ENCODE measurements around the gene PLIN5. TPM values are rescaled to one million over a fixed set of nuclear protein-coding genes. Genes with fewer than 3 reads are reported as not detected.

Gene PLIN5
- total RNA-seq, 1 experiment from 2014 or later: 3.9 TPM

DNA sequence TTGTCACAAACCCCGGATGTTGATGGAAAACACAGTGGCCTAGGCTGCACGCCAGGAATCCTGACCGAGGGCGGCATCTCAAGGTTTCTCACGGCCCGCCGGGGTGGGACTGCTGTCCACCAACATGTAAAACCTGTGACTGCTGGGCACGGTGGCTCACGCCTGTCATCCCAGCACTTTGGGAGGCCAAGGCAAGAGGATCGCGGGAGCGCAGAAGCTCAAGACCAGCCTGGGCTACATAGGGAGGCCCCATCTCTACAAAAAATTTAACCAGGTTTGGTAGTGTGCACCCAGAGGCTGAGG lies 27.9 kb downstream of the PLIN5 start:
- Histone ChIP-seq H3K14ac (ENCODE audit: insufficient read depth, low read length) (no peak overlapping the region; the same call in 1 of the 2 replicates), H2BK120ac (ENCODE audit: low read depth, low read length, poor library complexity, severe bottlenecking) (no peak overlapping the region), H4K5ac (ENCODE audit: insufficient read length, low read depth, low read length) (no peak overlapping the region), H2AFZ (ENCODE audit: low read length) (no peak overlapping the region), H3K27ac (ENCODE audit: insufficient read length, low read depth, low read length) (no peak overlapping the region), H2BK20ac (ENCODE audit: low read depth, low read length, poor library complexity, severe bottlenecking) (no peak overlapping the region), H3K4me1 (ENCODE audit: insufficient read depth, low read length) (no peaks in the 10 kb centered on the region), H3K4me2 (ENCODE audit: insufficient read depth, insufficient read length, low read length) (no peak overlapping the region), H3K9ac (ENCODE audit: extremely low read depth, insufficient read length, low read length) (no peak overlapping the region), H4K8ac (replicated peaks; ENCODE audit: insufficient read length, low read depth, low read length) (no peak overlapping the region), H2BK12ac (ENCODE audit: insufficient read length, low read depth, low read length) (no peak overlapping the region), H3K23me2 (ENCODE audit: insufficient read length, low read depth, low read length, poor library complexity, severe bottlenecking) (peaks cover 2% of the 10 kb centered on the region), H3K27me3 (ENCODE audit: insufficient read depth, low read length) (no peaks in the 10 kb centered on the region), H2BK5ac (ENCODE audit: insufficient read length, low read length) (no peak overlapping the region), H3K4ac (ENCODE audit: low read depth, low read length) (no peak overlapping the region), H3K56ac (ENCODE audit: insufficient read length, low read depth, low read length) (no peak overlapping the region), H3T11ph (ENCODE audit: low read length) (no peak overlapping the region), H3K9me3 (ENCODE audit: control insufficient read depth, low read depth, low read length) (no peaks in the 10 kb centered on the region), H3K79me1 (ENCODE audit: insufficient read depth, low read depth, low read length, poor library complexity, severe bottlenecking) (no peaks in the 10 kb centered on the region), H4K91ac (ENCODE audit: insufficient read length, low read depth, low read length) (no peak overlapping the region), H3K23ac (ENCODE audit: insufficient read length, low read depth, low read length) (no peak overlapping the region), H2AK5ac (ENCODE audit: insufficient read length, low read length) (no peak overlapping the region), H3K18ac (ENCODE audit: insufficient read length, low read depth, low read length) (no peak overlapping the region), H2BK15ac (ENCODE audit: low read depth, low read length) (no peak overlapping the region), H4K20me1 (ENCODE audit: control insufficient read depth, insufficient read depth, insufficient read length) (no peaks in the 10 kb centered on the region), H3K79me2 (ENCODE audit: insufficient read depth, low read length) (no peaks in the 10 kb centered on the region)
- TF ChIP-seq, protein P1, sequence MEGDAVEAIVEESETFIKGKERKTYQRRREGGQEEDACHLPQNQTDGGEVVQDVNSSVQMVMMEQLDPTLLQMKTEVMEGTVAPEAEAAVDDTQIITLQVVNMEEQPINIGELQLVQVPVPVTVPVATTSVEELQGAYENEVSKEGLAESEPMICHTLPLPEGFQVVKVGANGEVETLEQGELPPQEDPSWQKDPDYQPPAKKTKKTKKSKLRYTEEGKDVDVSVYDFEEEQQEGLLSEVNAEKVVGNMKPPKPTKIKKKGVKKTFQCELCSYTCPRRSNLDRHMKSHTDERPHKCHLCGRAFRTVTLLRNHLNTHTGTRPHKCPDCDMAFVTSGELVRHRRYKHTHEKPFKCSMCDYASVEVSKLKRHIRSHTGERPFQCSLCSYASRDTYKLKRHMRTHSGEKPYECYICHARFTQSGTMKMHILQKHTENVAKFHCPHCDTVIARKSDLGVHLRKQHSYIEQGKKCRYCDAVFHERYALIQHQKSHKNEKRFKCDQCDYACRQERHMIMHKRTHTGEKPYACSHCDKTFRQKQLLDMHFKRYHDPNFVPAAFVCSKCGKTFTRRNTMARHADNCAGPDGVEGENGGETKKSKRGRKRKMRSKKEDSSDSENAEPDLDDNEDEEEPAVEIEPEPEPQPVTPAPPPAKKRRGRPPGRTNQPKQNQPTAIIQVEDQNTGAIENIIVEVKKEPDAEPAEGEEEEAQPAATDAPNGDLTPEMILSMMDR (conservative IDR thresholded peaks at IDR 0.05): no peak
- no peak for DNase-seq
- WGBS (ENCODE audit: extremely low coverage, insufficient read length, low lambda C conversion rate): no CpG with 5 or more reads among the region's 12 CpGs
- no peak overlapping the region for H3K27ac Mint-ChIP-seq
- H3K36me3 Mint-ChIP-seq (ENCODE audit: insufficient read depth in 1 of 3, low read depth in 3 of 3): peaks cover 10 to 35% (median 26%) of the 10 kb centered on the region in 3 experiments; a peak in 6 of 7 replicates
- peaks cover 53% of the 10 kb centered on the region for H3K27me3 Mint-ChIP-seq (ENCODE audit: low read depth)
- H3K4me1 Mint-ChIP-seq: no peaks in the 10 kb centered on the region
- no peak overlapping the region for H3K4me3 Mint-ChIP-seq
- H3K9me3 Mint-ChIP-seq: no peaks in the 10 kb centered on the region
